ENCODE measurements around the gene MTHFD1L.

DNA sequence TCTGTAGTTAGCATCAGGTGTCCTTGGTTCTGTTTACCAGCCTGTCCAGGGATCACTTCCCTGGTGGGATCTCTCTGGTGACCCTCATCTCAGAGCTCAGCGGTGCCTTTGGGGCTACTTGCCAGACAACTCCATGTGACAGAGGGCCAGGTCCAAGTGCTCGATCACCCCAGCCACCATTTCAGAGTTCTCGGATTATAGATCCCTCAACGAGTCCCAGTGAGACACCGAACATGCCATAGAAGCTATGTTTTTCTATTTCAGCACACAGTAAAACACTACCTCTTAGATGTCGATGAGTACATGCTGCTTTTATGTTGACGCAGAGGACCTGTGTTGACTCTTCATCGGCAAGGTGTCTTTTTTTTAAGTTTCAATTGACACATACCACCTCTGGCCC, 204.1 kb downstream of the MTHFD1L start:
- TF ChIP-seq, protein P1, sequence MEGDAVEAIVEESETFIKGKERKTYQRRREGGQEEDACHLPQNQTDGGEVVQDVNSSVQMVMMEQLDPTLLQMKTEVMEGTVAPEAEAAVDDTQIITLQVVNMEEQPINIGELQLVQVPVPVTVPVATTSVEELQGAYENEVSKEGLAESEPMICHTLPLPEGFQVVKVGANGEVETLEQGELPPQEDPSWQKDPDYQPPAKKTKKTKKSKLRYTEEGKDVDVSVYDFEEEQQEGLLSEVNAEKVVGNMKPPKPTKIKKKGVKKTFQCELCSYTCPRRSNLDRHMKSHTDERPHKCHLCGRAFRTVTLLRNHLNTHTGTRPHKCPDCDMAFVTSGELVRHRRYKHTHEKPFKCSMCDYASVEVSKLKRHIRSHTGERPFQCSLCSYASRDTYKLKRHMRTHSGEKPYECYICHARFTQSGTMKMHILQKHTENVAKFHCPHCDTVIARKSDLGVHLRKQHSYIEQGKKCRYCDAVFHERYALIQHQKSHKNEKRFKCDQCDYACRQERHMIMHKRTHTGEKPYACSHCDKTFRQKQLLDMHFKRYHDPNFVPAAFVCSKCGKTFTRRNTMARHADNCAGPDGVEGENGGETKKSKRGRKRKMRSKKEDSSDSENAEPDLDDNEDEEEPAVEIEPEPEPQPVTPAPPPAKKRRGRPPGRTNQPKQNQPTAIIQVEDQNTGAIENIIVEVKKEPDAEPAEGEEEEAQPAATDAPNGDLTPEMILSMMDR (conservative IDR thresholded peaks at IDR 0.05; ENCODE audit: low read length), result no peak
- TF ChIP-seq EZH2phosphoT487 (IDR thresholded peaks at IDR 0.05; ENCODE audit: borderline replicate concordance), result no peak
